MM.1S (cell line): ENCODE data around the gene FBLN7.

Experiments used
- CTCF ChIP-seq: fragments of 300-600 bp; sonication (generic); IDR thresholded peaks from 2 replicates; pipeline ENCODE4 v1.5.1; 2016; ENCODE audit warnings: antibody characterized with exemption, low read length, mixed read lengths
- EZH2 ChIP-seq: fragments of 300-600 bp; sonication (generic); optimal IDR thresholded peaks from 2 replicates; pipeline ENCODE3; 2017; ENCODE audit warnings: low read depth, mild to moderate bottlenecking, antibody characterized with exemption, low read length, mixed read lengths
- EZH2phosphoT487 ChIP-seq: fragments of 300-600 bp; sonication (generic); IDR thresholded peaks from 2 replicates; pipeline ENCODE4 v1.6.1; 2018; ENCODE audit warnings: antibody characterized with exemption, low read length

GRCh38 chr2:112148477-112148876 lies 10.3 kb downstream of the FBLN7 start:
- no peak for TF ChIP-seq CTCF
- TF ChIP-seq EZH2phosphoT487: no peak
- TF ChIP-seq EZH2: no peak
